Body of pancreas (tissue), 4 donors: ENCODE data around the gene GSTA4.

ENCODE experiments used
- CTCF ChIP-seq, 7 experiments: fragments of 450-650 bp in 4 of 7; fragments of 200-600 bp in 3 of 7; sonication (generic) in 3 of 7; IDR thresholded peaks; one replicate each; pipeline ENCODE4 v1.5.1; 2016 to 2019; ENCODE audit warnings: antibody characterized with exemption in 7 of 7
- POLR2A ChIP-seq, 3 donors: fragments of 450-650 bp; IDR thresholded peaks; one replicate each; pipeline ENCODE4 v1.6.1; 2016; ENCODE audit warnings: antibody characterized with exemption in 3 of 3, mild to moderate bottlenecking in 2 of 3

GRCh38 chr6:53041356-53041755 is 46.3 kb upstream of the GSTA4 start:
- TF ChIP-seq CTCF (IDR thresholded peaks at IDR 0.05) = no peak
- TF ChIP-seq POLR2A (IDR thresholded peaks at IDR 0.05) = no peak
